ENCODE measurements around the gene PHACTR3. TPM values are rescaled to one million over a fixed set of nuclear protein-coding genes. Genes with fewer than 3 reads are reported as not detected.

The PHACTR3 gene
- total RNA-seq, 1 experiment from 2014 or later: 0.10 TPM

DNA sequence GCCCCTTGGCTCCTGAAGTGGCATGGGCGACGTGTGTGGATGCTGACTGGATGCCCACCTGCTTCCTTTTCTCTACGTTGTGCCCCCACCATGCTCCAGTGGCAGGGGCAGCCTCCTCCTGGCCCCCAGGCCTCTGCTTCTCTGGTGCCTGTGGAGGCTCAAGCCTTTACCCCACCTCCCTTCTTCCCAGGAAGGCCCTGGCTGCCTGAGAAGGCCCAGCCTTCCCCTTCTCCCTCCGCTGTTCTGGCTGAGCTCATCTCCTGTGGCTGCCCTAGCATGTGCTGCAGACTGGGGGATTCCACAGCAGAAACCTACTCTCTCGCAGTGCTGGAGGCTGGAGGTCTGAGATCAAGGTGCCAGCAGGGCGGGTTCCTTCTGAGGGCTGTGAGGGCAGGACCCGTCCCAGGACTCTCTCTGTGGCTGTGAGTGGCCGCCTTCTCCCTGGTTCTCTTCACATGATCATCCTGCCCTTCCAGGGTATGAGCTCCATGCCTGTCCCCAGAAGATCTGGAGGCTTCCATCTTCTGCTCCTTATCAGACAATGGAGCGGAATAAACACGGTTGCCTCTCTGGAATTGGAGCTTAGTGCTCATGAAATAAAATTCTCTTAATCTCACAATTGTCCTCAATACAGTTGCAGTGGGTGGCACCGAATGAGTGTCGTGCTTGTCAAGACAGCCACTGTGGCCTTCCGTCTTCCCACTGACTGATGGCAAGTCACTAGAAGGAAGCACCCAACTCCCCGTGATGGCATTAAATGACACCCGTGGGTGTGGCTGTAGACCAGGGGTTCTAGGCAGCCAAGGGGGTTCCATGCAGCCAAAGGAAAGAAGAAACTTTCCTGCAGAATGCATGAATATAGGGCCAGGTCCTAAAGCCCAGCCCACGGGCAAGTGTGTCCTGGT, 25.1 kb downstream of the PHACTR3 start:
- Histone ChIP-seq H3K36me3 (ENCODE audit: control insufficient read depth, insufficient read depth, low read length) (no peaks in the 10 kb centered on the region), H3K4me1 (ENCODE audit: control insufficient read depth, insufficient read depth, low read length) (no peaks in the 10 kb centered on the region), H3K27me3 (ENCODE audit: control insufficient read depth, insufficient read depth, low read length) (no peaks in the 10 kb centered on the region; the same call in 1 of the 2 replicates), H3K27ac (ENCODE audit: low read length) (no peak overlapping the region), H3K9me3 (ENCODE audit: control insufficient read depth, insufficient read depth, low read depth, low read length) (no peaks in the 10 kb centered on the region), H3K4me3 (ENCODE audit: low read depth in 2 of 2, low read length in 2 of 2) (no peak overlapping the region)
- no peak for ATAC-seq
- no TSS peak for BruUV-seq (replicated peaks)
- intact Hi-C loops (cut with micrococcal nuclease; ENCODE audit: unreplicated experiment): no loop called here
- ChIA-PET POLR2A (no interaction called here), CTCF (no interaction called here)
- no peak for TF ChIP-seq POLR2AphosphoS5 (IDR thresholded peaks at IDR 0.05; ENCODE audit: low read depth, low read length)
- TF ChIP-seq, protein P1, sequence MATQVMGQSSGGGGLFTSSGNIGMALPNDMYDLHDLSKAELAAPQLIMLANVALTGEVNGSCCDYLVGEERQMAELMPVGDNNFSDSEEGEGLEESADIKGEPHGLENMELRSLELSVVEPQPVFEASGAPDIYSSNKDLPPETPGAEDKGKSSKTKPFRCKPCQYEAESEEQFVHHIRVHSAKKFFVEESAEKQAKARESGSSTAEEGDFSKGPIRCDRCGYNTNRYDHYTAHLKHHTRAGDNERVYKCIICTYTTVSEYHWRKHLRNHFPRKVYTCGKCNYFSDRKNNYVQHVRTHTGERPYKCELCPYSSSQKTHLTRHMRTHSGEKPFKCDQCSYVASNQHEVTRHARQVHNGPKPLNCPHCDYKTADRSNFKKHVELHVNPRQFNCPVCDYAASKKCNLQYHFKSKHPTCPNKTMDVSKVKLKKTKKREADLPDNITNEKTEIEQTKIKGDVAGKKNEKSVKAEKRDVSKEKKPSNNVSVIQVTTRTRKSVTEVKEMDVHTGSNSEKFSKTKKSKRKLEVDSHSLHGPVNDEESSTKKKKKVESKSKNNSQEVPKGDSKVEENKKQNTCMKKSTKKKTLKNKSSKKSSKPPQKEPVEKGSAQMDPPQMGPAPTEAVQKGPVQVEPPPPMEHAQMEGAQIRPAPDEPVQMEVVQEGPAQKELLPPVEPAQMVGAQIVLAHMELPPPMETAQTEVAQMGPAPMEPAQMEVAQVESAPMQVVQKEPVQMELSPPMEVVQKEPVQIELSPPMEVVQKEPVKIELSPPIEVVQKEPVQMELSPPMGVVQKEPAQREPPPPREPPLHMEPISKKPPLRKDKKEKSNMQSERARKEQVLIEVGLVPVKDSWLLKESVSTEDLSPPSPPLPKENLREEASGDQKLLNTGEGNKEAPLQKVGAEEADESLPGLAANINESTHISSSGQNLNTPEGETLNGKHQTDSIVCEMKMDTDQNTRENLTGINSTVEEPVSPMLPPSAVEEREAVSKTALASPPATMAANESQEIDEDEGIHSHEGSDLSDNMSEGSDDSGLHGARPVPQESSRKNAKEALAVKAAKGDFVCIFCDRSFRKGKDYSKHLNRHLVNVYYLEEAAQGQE (IDR thresholded peaks at IDR 0.05; ENCODE audit: insufficient read depth in 1 of 2, low read depth in 2 of 2, low read length in 1 of 2): no peak
- TF ChIP-seq SIN3A (IDR thresholded peaks at IDR 0.05; ENCODE audit: borderline replicate concordance, insufficient read depth, low read depth, low read length): no peak
- TF ChIP-seq, protein P2, sequence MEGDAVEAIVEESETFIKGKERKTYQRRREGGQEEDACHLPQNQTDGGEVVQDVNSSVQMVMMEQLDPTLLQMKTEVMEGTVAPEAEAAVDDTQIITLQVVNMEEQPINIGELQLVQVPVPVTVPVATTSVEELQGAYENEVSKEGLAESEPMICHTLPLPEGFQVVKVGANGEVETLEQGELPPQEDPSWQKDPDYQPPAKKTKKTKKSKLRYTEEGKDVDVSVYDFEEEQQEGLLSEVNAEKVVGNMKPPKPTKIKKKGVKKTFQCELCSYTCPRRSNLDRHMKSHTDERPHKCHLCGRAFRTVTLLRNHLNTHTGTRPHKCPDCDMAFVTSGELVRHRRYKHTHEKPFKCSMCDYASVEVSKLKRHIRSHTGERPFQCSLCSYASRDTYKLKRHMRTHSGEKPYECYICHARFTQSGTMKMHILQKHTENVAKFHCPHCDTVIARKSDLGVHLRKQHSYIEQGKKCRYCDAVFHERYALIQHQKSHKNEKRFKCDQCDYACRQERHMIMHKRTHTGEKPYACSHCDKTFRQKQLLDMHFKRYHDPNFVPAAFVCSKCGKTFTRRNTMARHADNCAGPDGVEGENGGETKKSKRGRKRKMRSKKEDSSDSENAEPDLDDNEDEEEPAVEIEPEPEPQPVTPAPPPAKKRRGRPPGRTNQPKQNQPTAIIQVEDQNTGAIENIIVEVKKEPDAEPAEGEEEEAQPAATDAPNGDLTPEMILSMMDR (IDR thresholded peaks at IDR 0.05): no peak
- no peak for TF ChIP-seq TCF7L2 (IDR thresholded peaks at IDR 0.05; ENCODE audit: low read depth, low read length)
- DNase-seq (ENCODE audit: low read depth, low spot score): no peak
- in situ Hi-C loops (cut with HindIII; ENCODE audit: low pct_unique_long_range_greater_than_20kb, low sequenced_read_pairs): no loop called here

DNA sequence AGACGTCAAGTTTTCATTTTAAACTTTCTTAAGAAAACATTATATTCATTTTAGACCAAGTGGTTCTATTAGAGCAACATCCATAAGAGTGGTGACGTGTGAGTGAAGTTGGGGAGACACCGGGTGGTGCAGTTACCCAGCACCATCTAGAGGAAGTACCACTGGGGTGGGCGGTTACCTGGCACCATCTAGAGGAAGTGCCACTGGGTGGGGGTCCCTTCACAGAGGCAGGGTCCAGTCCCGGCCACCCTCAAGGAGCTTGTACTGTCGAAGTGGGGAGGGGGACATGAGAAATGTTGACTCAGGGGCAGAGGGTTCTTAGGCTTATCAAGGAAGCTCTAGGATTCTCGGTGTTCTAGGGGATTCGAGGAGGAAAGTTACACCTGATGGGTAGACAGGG, 26.2 kb downstream of the PHACTR3 start:
- ChIA-PET CTCF (no interaction called here), POLR2A (no interaction called here)
- Histone ChIP-seq H3K4me3 (ENCODE audit: low read depth in 2 of 2, low read length in 2 of 2) (no peak overlapping the region), H3K27ac (ENCODE audit: low read length) (no peak overlapping the region), H3K27me3 (ENCODE audit: control insufficient read depth, insufficient read depth, low read length) (no peaks in the 10 kb centered on the region; the same call in 1 of the 2 replicates), H3K36me3 (ENCODE audit: control insufficient read depth, insufficient read depth, low read length) (no peaks in the 10 kb centered on the region), H3K4me1 (ENCODE audit: control insufficient read depth, insufficient read depth, low read length) (no peaks in the 10 kb centered on the region), H3K9me3 (ENCODE audit: control insufficient read depth, insufficient read depth, low read depth, low read length) (no peaks in the 10 kb centered on the region)
- DNase-seq (ENCODE audit: low read depth, low spot score): no peak
- TF ChIP-seq, protein P2 (IDR thresholded peaks at IDR 0.05): no peak
- TF ChIP-seq, protein P1 (IDR thresholded peaks at IDR 0.05; ENCODE audit: insufficient read depth in 1 of 2, low read depth in 2 of 2, low read length in 1 of 2): no peak
- TF ChIP-seq POLR2AphosphoS5 (IDR thresholded peaks at IDR 0.05; ENCODE audit: low read depth, low read length) (no peak), TCF7L2 (IDR thresholded peaks at IDR 0.05; ENCODE audit: low read depth, low read length) (no peak)
- BruUV-seq (replicated peaks): no TSS peak
- in situ Hi-C loops (cut with HindIII; ENCODE audit: low pct_unique_long_range_greater_than_20kb, low sequenced_read_pairs): no loop called here
- intact Hi-C loops (cut with micrococcal nuclease; ENCODE audit: unreplicated experiment): no loop called here
- no peak for ATAC-seq
